Heart left ventricle (tissue), 16 donors: Measurements from ENCODE around the gene SUGP1. TPM values are rescaled to one million over a fixed set of nuclear protein-coding genes. Genes with fewer than 3 reads are reported as not detected.

Experiments
- ATAC-seq, 4 donors: fragments of 200-7000 bp; cut with Tn5 transposase; one replicate each; pipeline ENCODE4 v1.9.1; 2020 to 2022; ENCODE audit warnings: moderate library complexity in 4 of 4, mild to moderate bottlenecking in 3 of 4, moderate number of reproducible peaks in 1 of 4
- DNase-seq, 5 donors: peaks; one replicate each; pipeline ENCODE4 v3.0.0-alpha.2; 2020
- H3K27ac ChIP-seq, 12 donors: fragments of 200-600 bp; sonication (generic) in 4 of 12; one replicate each; pipeline versions ENCODE4 v1.5.0 to v1.8.0; 2016 to 2022; ENCODE audit warnings: mild to moderate bottlenecking in 2 of 12
- H3K27me3 ChIP-seq, 9 donors: fragments of 200-600 bp; sonication (generic) in 2 of 9; one replicate each; pipeline versions ENCODE4 v1.5.1 to v1.8.0; 2016 to 2022; ENCODE audit warnings: mild to moderate bottlenecking in 3 of 9
- H3K36me3 ChIP-seq, 9 donors: fragments of 200-600 bp; sonication (generic) in 2 of 9; one replicate each; pipeline versions ENCODE4 v1.5.0 to v1.8.0; 2018 to 2022; ENCODE audit warnings: mild to moderate bottlenecking in 2 of 9
- H3K4me1 ChIP-seq, 12 donors: fragments of 200-600 bp; sonication (generic) in 4 of 12; one replicate each; pipeline versions ENCODE4 v1.5.0 to v1.8.0; 2016 to 2022; ENCODE audit warnings: mild to moderate bottlenecking in 3 of 12
- H3K4me3 ChIP-seq, 12 donors: fragments of 200-600 bp; sonication (generic) in 4 of 12; one replicate each; pipeline versions ENCODE4 v1.5.0 to v1.8.0; 2017 to 2022; ENCODE audit warnings: mild to moderate bottlenecking in 9 of 12, moderate library complexity in 4 of 12
- H3K9me3 ChIP-seq, 12 donors: fragments of 200-600 bp; sonication (generic) in 4 of 12; one replicate each; pipeline versions ENCODE4 v1.5.0 to v1.8.0; 2016 to 2022; ENCODE audit warnings: mild to moderate bottlenecking in 1 of 12
- POLR2A ChIP-seq, 2 donors: fragments of 450-650 bp; IDR thresholded peaks; one replicate each; pipeline ENCODE4 v1.6.1; 2017; ENCODE audit warnings: antibody characterized with exemption in 2 of 2, mild to moderate bottlenecking in 2 of 2, moderate library complexity in 2 of 2
- WGBS, 4 donors: extraction: QIAGEN DNeasy Blood & Tissue Kit in 2 of 4; methylation state at CpG; one replicate each; pipeline versions ENCODE4 v1.1.5 to v1.1.7; 2013 to 2018; 5-methylcytosine and 5-hydroxymethylcytosine counted together
- intact Hi-C, 10 donors: fragments of 100-400 bp; cut with DNase I; formaldehyde crosslinking; loops; one replicate each; pipeline versions ENCODE4 v1.11.1 to v1.14.2; 2022
- polyA plus RNA-seq, 2 donors: library from polyadenylated mRNA; stranded (reverse); fragments of 200-250 nt; gene quantifications; one replicate each; pipeline ENCODE4 v1.2.3, GENCODE V29; 2013
- total RNA-seq, 9 donors: library from RNA; depleted of rRNA in 2 of 9; stranded (reverse); fragments of >200 nt in 2 of 9; fragmentation: NEBNext Ultra II Directional in 3 of 9; extraction: Animal tissue kit (Norgen Biotek cat#: 25700) in 3 of 9; gene quantifications; one replicate each; pipeline versions ENCODE4 v1.1.0 to v1.2.4, GENCODE V29; 2016 to 2023
- TF ChIP-seq, protein P1 (sequence below), 12 donors: fragments of 200-600 bp; sonication (generic) in 4 of 12; IDR thresholded peaks; one replicate each; pipeline versions ENCODE4 v1.5.0 to v1.8.0; 2018 to 2022; ENCODE audit warnings: antibody characterized with exemption in 12 of 12, mild to moderate bottlenecking in 5 of 12
- donor health status: ischemic (EF 13 %, LVEDD 7.1; RV severe dilation, severe dysfunction).
- donor health status: healthy with polysubstance abuse.
- donor health status: DM: no; HTN: yes; CAD: no.
- donor health status: DM: no; HTN: no; CAD: no.
- donor health status: ischemic (EF 25% LVEDD 6.9; RV normal size, moderate dysfunction).
- donor health status: ischemic (EF 25% LVEDD 5.7; RV mildly dilated, moderate dysfunction).
- donor health status: healthy.
- donor health status: DM: yes; HTN: yes; CAD: no.
- donor health status: ischemic (EF 35%, LVEDD 5.7; RV mildly dilated, moderate dysfunction).
- donor health status: nonischemic (EF 11% LVEDD 7.7; RV severe dilation, severe dysfunction).
- donor health status: DM: yes; HTN: yes; CAD: no.
- donor health status: PGD.
- donor health status: ischemic (EF 29% LVEDD 5.4; RV normal size, mild dysfunction).
- donor health status: nonischemic (EF 23%, LVEDD 6.1; RV moderate dilation, normal function).

SUGP1 gene
- total and polyA plus RNA-seq, 11 donors, result 28.7 to 53.4 (median 41.0) TPM

DNA sequence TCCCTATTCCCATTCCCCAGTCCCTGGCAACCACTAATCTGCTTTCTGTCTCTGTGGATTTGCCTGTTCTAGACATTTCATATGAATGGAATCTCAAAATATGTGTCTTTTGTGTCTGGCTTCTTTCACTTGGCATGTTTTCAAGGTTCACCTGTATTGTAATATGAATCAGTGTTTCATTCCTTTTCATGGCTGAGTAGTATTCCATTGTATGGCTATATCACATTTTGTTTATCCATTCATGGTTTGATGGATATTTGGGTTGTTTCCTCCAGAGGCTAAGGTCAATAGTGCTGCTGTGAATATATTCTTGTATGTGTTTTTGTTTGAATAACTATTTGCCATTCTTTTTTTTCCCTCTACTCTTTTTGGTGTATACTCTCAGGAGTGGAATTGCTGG is 84.1 kb downstream of the SUGP1 start:
- intact Hi-C loops, result no loop called here
- Histone ChIP-seq H3K36me3 (no peaks in the 10 kb centered on the region), H3K4me3 (no peak overlapping the region), H3K9me3 (peaks cover 0 to 32% (median 24%) of the 10 kb centered on the region in 12 donors), H3K4me1 (no peaks in the 10 kb centered on the region), H3K27me3 (peaks cover 0 to 15% (median 3%) of the 10 kb centered on the region in 9 donors), H3K27ac (no peak overlapping the region)
- TF ChIP-seq, protein P1, sequence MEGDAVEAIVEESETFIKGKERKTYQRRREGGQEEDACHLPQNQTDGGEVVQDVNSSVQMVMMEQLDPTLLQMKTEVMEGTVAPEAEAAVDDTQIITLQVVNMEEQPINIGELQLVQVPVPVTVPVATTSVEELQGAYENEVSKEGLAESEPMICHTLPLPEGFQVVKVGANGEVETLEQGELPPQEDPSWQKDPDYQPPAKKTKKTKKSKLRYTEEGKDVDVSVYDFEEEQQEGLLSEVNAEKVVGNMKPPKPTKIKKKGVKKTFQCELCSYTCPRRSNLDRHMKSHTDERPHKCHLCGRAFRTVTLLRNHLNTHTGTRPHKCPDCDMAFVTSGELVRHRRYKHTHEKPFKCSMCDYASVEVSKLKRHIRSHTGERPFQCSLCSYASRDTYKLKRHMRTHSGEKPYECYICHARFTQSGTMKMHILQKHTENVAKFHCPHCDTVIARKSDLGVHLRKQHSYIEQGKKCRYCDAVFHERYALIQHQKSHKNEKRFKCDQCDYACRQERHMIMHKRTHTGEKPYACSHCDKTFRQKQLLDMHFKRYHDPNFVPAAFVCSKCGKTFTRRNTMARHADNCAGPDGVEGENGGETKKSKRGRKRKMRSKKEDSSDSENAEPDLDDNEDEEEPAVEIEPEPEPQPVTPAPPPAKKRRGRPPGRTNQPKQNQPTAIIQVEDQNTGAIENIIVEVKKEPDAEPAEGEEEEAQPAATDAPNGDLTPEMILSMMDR (IDR thresholded peaks at IDR 0.05), result no peak
- TF ChIP-seq POLR2A (IDR thresholded peaks at IDR 0.05), result no peak
- ATAC-seq, result no peak
- DNase-seq, result no peak

DNA sequence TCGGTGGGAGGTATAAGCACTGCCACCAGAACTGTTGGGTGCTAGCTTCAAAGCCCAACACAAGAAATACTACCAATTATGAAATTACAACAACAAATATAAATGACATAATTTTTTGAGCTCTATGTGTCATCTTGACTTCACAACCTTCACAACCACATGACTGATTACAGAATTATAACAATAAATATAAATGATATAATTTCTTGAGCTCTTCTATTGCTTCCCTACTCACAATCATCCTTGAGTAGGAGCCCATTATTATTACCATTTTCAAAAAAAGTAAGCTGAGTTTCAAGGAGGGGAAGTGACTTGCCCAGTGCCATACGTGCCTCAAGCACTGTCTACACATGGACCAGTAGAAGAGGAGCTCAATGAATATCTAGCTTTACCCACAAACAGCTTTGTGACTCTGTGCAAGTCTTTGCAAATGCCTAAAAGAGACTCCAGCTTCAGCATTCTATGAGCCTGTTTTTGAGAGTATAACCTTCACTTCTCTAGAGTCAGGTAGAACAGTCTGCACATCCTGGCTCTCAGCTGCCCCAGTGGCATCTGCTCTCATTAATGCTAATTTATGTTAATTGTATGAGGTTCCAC is 86.0 kb downstream of the SUGP1 start:
- DNase-seq, result no peak
- Histone ChIP-seq H3K9me3 (peaks cover 0 to 32% (median 24%) of the 10 kb centered on the region in 12 donors), H3K4me3 (no peak overlapping the region), H3K36me3 (no peaks in the 10 kb centered on the region), H3K27me3 (peaks cover 0 to 5% (median 0%) of the 10 kb centered on the region in 9 donors), H3K27ac (no peak overlapping the region), H3K4me1 (no peaks in the 10 kb centered on the region)
- TF ChIP-seq, protein P1 (IDR thresholded peaks at IDR 0.05), result no peak
- TF ChIP-seq POLR2A (IDR thresholded peaks at IDR 0.05), result no peak
- intact Hi-C loops, result no loop called here
- WGBS, 4 donors, result 62 to 88% (median 86%) methylated on average over 2 of the region's 2 CpGs
- ATAC-seq, result no peak

DNA sequence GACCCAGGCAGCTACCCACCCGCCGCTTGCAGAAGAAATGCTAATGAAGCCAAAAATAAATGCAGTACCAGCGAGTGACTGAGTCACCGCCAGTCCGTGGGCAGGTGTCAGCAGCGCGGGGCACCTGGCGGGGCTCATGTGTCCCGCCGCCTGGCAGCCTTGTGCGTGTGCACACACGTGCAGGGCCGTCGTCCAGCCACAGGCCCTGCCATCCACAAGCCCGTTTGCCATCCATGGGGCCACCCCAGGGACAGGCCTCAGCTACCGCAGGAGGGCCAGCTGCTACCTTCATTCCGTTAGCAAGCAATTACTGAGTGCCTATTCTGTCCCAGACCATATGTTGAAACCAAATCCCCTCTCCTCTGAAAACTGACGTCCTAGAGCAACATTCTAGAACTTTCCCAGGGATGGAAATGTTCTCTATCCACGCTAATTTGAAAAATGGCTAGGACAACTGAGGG is 88.0 kb downstream of the SUGP1 start:
- TF ChIP-seq, protein P1 (IDR thresholded peaks at IDR 0.05), result no peak
- TF ChIP-seq POLR2A (IDR thresholded peaks at IDR 0.05), result no peak
- ATAC-seq, result no peak
- intact Hi-C loops, result no loop called here
- no peak for DNase-seq
- Histone ChIP-seq H3K4me3 (no peak overlapping the region), H3K27ac (no peak overlapping the region), H3K27me3 (peaks cover 0 to 14% (median 3%) of the 10 kb centered on the region in 9 donors), H3K9me3 (peaks cover 0 to 32% (median 24%) of the 10 kb centered on the region in 12 donors), H3K4me1 (no peaks in the 10 kb centered on the region), H3K36me3 (no peaks in the 10 kb centered on the region)
- 75 to 78% (median 76%) methylated on average over 15 to 19 of the region's 19 CpGs for WGBS, 4 donors

DNA sequence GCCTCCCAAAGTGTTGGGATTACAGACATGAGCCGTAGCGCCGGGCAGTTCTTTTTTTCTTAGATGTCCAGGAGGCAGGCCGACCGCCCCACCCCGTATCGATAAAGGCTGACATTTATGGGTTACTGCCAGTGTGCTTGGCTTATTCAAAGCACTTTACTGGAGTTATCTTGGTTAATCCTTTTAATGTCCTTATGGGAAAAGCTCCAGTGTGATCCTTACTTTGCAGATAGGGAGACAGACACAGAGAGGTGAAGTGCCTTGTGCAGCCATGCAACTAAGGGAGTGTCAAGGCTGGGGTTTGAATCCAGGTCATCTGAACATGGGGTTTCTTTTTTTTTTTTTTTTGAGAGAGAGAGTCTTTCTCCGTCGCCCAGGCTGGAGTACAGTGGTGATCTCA is 89.3 kb downstream of the SUGP1 start:
- WGBS, 4 donors, result 81 to 87% (median 82%) methylated on average over 9 of the region's 9 CpGs
- intact Hi-C loops, result no loop called here
- H3K27me3 ChIP-seq, result peaks cover under 1 to 27% (median 16%) of the 10 kb centered on the region in 9 donors

More for the DNA sequence above, 89.3 kb downstream of the SUGP1 start:
- Histone ChIP-seq H3K4me3 (no peak overlapping the region), H3K4me1 (no peaks in the 10 kb centered on the region), H3K36me3 (no peaks in the 10 kb centered on the region), H3K9me3 (peaks cover 0 to 28% (median 24%) of the 10 kb centered on the region in 12 donors), H3K27ac (no peak overlapping the region)
- ATAC-seq (no peak), DNase-seq (no peak)
- TF ChIP-seq, protein P1 (IDR thresholded peaks at IDR 0.05), result no peak
- TF ChIP-seq POLR2A (IDR thresholded peaks at IDR 0.05), result no peak
